Nephron (organoid): ENCODE results near the gene ULK3.
"Not testable (repeated sequence)": the region's sequence is repeated elsewhere in the genome, so short reads cannot be mapped to it uniquely, and the experiment has no call there.

Experiments
- H3K27ac Mint-ChIP-seq, 3 experiments: 2 replicates each; pipeline ENCODE4 v1.8.0; 2020; ENCODE audit warnings: mixed read lengths in 3 of 3, mild to moderate bottlenecking in 2 of 3, moderate library complexity in 1 of 3
- H3K27me3 Mint-ChIP-seq: 2 replicates; pipeline ENCODE4 v1.8.0; 2021; ENCODE audit warnings: low read depth, mild to moderate bottlenecking, moderate library complexity, mixed read lengths
- H3K36me3 Mint-ChIP-seq: 2 replicates; pipeline ENCODE4 v1.8.0; 2020; ENCODE audit warnings: low read depth, mixed read lengths
- H3K4me1 Mint-ChIP-seq: 2 replicates; pipeline ENCODE4 v1.8.0; 2020; ENCODE audit warnings: mixed read lengths
- H3K4me3 Mint-ChIP-seq, 3 experiments: 2 replicates each; pipeline ENCODE4 v1.8.0; 2020; ENCODE audit warnings: mild to moderate bottlenecking in 3 of 3, mixed read lengths in 3 of 3, moderate library complexity in 2 of 3
- H3K9me3 Mint-ChIP-seq: 2 replicates; pipeline ENCODE4 v1.8.0; 2020; ENCODE audit warnings: mixed read lengths
- CTCF ChIP-seq, 3 experiments: fragments of 200-600 bp; sonication (generic); IDR thresholded peaks; one replicate each; pipeline ENCODE4 v1.5.0; 2021; ENCODE audit warnings: antibody characterized with exemption in 3 of 3; ENCODE audit not compliant: unreplicated experiment in 3 of 3

The ULK3 gene

GRCh38 chr15:74889390-74889882 is 46.5 kb upstream of the ULK3 start:
- Mint-ChIP-seq H3K9me3 (no peaks in the 10 kb centered on the region), H3K36me3 (peaks cover 12% of the 10 kb centered on the region), H3K27ac (peak overlapping the region; percentile 86 to 92 (median 89)), H3K4me3 (peak overlapping the region; percentile 84 to 91 (median 89)), H3K27me3 (no peaks in the 10 kb centered on the region), H3K4me1 (peaks cover 18% of the 10 kb centered on the region)
- TF ChIP-seq CTCF (IDR thresholded peaks at IDR 0.05; ENCODE audit: unreplicated experiment in 3 of 3), result no peak

- peaks cover 9% of the 10 kb centered on the region for H3K36me3 Mint-ChIP-seq
- H3K9me3 Mint-ChIP-seq, result no peaks in the 10 kb centered on the region
- peaks cover 18% of the 10 kb centered on the region for H3K4me1 Mint-ChIP-seq
- peak overlapping the region; percentile 86 to 92 (median 89) for H3K27ac Mint-ChIP-seq
- peak overlapping the region; percentile 84 to 91 (median 89) for H3K4me3 Mint-ChIP-seq
- H3K27me3 Mint-ChIP-seq, result no peaks in the 10 kb centered on the region
- no peak for TF ChIP-seq CTCF (IDR thresholded peaks at IDR 0.05; ENCODE audit: unreplicated experiment in 3 of 3)
Observed at GRCh38 chr15:74888716-74889115, 45.8 kb upstream of the ULK3 start.

- Mint-ChIP-seq H3K27ac (peak overlapping the region in 1 of 3 experiments; percentile 2), H3K4me1 (peaks cover 18% of the 10 kb centered on the region), H3K4me3 (peak overlapping the region in 1 of 3 experiments; percentile 45)
- not testable (repeated sequence) for H3K36me3 Mint-ChIP-seq, H3K9me3 Mint-ChIP-seq, H3K27me3 Mint-ChIP-seq
Observed at GRCh38 chr15:74887537-74888193, 44.7 kb upstream of the ULK3 start.

- Mint-ChIP-seq H3K27ac (no peak overlapping the region), H3K4me3 (no peak overlapping the region)
- TF ChIP-seq CTCF (IDR thresholded peaks at IDR 0.05; ENCODE audit: unreplicated experiment in 3 of 3), result no peak
Observed at GRCh38 chr15:74885461-74885860, 42.5 kb upstream of the ULK3 start.

GRCh38 chr15:74884428-74885223 is 41.7 kb upstream of the ULK3 start:
- no peak overlapping the region for H3K27ac Mint-ChIP-seq
- H3K4me3 Mint-ChIP-seq, result no peak overlapping the region
- TF ChIP-seq CTCF (IDR thresholded peaks at IDR 0.05; ENCODE audit: unreplicated experiment in 3 of 3), result no peak
- H3K36me3 Mint-ChIP-seq, result no peaks in the 10 kb centered on the region
- H3K27me3 Mint-ChIP-seq, result peaks cover 7% of the 10 kb centered on the region
- H3K4me1 Mint-ChIP-seq, result peaks cover 9% of the 10 kb centered on the region
- H3K9me3 Mint-ChIP-seq, result no peaks in the 10 kb centered on the region

More at GRCh38 chr15:74885461-74885860, 42.5 kb upstream of the ULK3 start:
- H3K27me3 Mint-ChIP-seq, result peaks cover 7% of the 10 kb centered on the region
- H3K9me3 Mint-ChIP-seq, result no peaks in the 10 kb centered on the region
- no peaks in the 10 kb centered on the region for H3K36me3 Mint-ChIP-seq
- H3K4me1 Mint-ChIP-seq, result peaks cover 14% of the 10 kb centered on the region

- TF ChIP-seq CTCF (IDR thresholded peaks at IDR 0.05; ENCODE audit: unreplicated experiment in 3 of 3), result no peak
- no peaks in the 10 kb centered on the region for H3K36me3 Mint-ChIP-seq
- H3K9me3 Mint-ChIP-seq, result no peaks in the 10 kb centered on the region
- no peaks in the 10 kb centered on the region for H3K4me1 Mint-ChIP-seq
- peaks cover 7% of the 10 kb centered on the region for H3K27me3 Mint-ChIP-seq
- H3K27ac Mint-ChIP-seq, result no peak overlapping the region
- H3K4me3 Mint-ChIP-seq, result no peak overlapping the region
Observed at GRCh38 chr15:74882528-74882927, 39.6 kb upstream of the ULK3 start.
